HFF-Myc (cell line): Measurements from ENCODE around the gene ZNF607.

ENCODE experiments used
- DNase-seq: peaks from one replicate; pipeline ENCODE4 v3.0.0-alpha.2; 2011; ENCODE audit warnings: low read depth; ENCODE audit errors: extremely low read depth
- H3K4me3 ChIP-seq: replicated peaks from 2 replicates; pipeline ENCODE4 v1.5.1; 2011; ENCODE audit warnings: low read depth, mild to moderate bottlenecking, control low read depth, low read length
- CTCF ChIP-seq: IDR thresholded peaks from 2 replicates; pipeline ENCODE4 v1.5.1; 2012; ENCODE audit warnings: mild to moderate bottlenecking, low read depth, low read length, control low read depth; ENCODE audit errors: missing control alignments

The ZNF607 gene

DNA sequence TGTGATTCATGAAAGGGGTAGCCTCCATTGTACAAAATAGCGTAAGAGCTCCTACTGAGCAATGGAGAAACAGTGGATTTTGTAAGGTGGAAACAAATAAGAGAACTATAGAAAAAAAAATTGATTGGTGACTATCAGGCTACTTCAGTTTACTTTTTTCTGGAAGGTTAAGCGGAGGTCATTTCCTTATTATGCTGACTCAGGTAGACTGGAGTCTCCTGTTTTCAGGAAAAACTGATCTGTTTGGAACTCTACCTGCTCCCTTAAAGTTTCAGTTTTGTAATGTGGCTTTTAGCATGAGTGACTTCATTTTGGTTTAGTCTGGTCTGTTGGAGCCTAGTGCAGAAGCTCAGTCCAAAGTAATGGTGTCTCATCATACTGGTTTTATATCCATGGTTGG is 3.4 kb downstream of the ZNF607 start:
- no peak for TF ChIP-seq CTCF
- no peak for DNase-seq

DNA sequence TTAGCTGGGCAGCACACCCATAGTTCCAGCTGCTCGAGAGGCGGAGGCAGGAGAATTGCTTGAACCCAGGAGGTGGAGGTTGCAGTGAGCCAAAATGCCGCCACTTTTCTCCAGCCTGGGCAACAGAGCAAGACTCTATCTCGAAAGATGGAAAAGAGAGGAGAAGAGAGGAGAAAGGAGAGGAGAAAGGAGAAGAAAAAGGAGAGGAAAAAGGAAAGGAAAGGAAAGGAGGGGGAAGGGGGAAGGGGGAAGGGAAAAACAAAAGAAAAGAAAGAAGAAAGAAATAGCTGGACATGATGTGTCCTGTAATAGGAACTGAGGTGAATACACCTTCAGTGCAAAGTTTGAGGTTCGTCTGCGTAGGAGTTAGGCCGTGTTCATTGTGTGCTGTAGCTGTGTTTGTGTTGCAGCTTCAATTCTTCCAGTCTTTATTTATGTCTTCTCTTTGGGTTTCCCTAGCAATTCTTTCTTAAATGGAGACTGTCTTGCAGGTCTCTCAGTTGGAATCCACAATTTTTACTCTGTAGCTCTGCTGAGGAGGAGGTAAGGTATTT is 13.4 kb downstream of the ZNF607 start:
- DNase-seq, result no peak
- H3K4me3 ChIP-seq, result no peak overlapping the region
- TF ChIP-seq CTCF, result no peak

More for the DNA sequence above, 3.4 kb downstream of the ZNF607 start:
- no peak overlapping the region for H3K4me3 ChIP-seq

DNA sequence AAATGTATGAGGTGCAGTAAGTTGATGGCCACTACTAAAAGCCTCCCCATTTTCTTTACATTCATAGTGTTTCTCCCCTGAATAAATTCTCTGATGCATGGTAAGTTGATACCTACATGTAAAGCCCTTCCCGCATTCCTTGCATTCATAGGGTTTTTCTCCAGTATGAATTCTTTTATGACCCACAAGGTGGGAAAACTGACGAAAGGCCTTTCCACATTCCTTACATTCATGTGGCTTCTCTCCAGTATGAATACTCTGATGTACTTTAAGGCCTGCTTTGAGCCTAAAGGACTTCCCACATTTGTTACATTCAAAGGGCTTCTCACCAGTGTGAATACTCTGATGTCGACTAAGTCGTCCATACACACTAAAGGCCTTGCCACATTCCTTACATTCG is 20.5 kb downstream of the ZNF607 start:
- H3K4me3 ChIP-seq, result no peak overlapping the region
- DNase-seq, result no peak
- no peak for TF ChIP-seq CTCF

DNA sequence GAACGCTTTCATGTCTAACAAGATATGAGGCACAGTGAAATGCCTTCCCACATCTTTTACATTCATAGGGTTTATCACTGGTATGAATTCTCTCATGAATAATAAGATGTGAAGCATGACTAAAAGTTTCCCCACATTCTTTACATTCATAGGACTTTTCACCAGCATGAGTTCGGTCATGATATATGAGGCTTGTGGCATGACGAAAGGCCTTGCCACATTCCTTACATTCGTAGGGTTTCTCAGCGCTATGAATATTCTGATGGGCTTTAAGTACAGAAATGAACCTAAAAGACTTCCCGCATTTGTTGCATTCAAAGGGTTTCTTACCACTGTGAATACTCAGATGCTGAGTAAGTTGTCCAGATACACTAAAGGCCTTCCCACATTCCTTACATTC is 21.3 kb downstream of the ZNF607 start:
- no peak for TF ChIP-seq CTCF
- no peak overlapping the region for H3K4me3 ChIP-seq
- DNase-seq, result no peak

- TF ChIP-seq CTCF, result no peak
- H3K4me3 ChIP-seq, result no peak overlapping the region
- DNase-seq, result no peak
These were observed 24.2 kb downstream of the ZNF607 start for GRCh38 chr19:37695144-37695899.

DNA sequence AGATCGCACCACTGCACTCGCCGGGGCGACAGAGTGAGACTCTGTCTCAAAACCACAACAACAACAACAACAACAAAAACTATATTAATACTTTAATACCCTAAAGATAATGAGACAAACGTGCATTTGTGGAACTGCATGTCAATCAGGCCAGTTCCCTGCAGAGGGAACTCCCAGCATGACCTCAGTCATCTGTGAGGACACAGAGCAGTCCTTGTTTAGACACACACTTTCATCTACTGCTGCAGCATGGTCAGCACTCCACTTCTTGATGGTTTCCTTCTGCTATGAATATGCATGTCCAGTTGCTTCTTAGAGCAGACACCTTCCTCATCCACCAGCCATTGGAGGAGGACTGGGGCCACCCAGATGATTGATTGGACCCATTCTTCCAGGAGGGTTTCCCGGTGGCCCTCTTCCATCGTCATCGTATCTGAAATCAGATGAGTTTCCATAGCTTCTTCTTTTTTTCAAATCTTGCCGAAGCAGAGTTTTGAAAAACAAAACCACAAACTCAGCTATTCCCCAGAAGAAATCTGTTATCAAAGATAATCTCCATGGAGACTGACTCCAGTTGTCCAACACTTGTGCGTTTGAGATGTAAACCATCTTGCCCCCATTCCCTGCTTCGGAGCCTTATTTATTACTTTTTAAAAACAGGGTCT is 26.5 kb downstream of the ZNF607 start:
- no peak for TF ChIP-seq CTCF
- H3K4me3 ChIP-seq, result no peak overlapping the region
- no peak for DNase-seq
